ENCODE results near the gene ARHGAP26. TPM values are rescaled to one million over a fixed set of nuclear protein-coding genes. Genes with fewer than 3 reads are reported as not detected.

ARHGAP26 gene
- polyA plus RNA-seq, 1 donor (not counting 4 experiments of a cell fraction or from before 2014, with no cell fraction given): 3.9 TPM

GRCh38 chr5:143159031-143159430 is 388.9 kb downstream of the ARHGAP26 start:
- H3K27ac ChIP-seq (ENCODE audit: control insufficient read depth, insufficient read depth, low read length): no peak overlapping the region
- no peaks in the 10 kb centered on the region for H3K27me3 ChIP-seq (ENCODE audit: control insufficient read depth, extremely low read depth, insufficient read depth, low read length)
- TF ChIP-seq EZH2 (IDR thresholded peaks at IDR 0.05; ENCODE audit: low read length) (no peak), CTCF (optimal IDR thresholded peaks at IDR 0.05 in 1 of 3, IDR thresholded peaks at IDR 0.05 in 1 of 3, conservative IDR thresholded peaks at IDR 0.05 in 1 of 3; ENCODE audit: extremely low read depth in 1 of 3, insufficient read depth in 2 of 3, low read length in 3 of 3) (no peak)
- no peak overlapping the region for H3K9ac ChIP-seq (ENCODE audit: control insufficient read depth, extremely low read depth, insufficient read depth, low read length)
- no peak overlapping the region for H3K4me3 ChIP-seq (ENCODE audit: control insufficient read depth in 2 of 3, extremely low read depth in 1 of 3, insufficient read depth in 2 of 3, low read depth in 1 of 3, low read length in 3 of 3)
- no peaks in the 10 kb centered on the region for H3K9me1 ChIP-seq (ENCODE audit: control insufficient read depth, extremely low read depth, insufficient read depth, low read length)
- no peaks in the 10 kb centered on the region for H3K79me2 ChIP-seq (ENCODE audit: control insufficient read depth, insufficient read depth, low read length)
- H3K9me3 ChIP-seq (ENCODE audit: control insufficient read depth, low read depth, low read length): no peaks in the 10 kb centered on the region
- H2AFZ ChIP-seq (ENCODE audit: control insufficient read depth, low read length): no peak overlapping the region
- no peak overlapping the region for H3K4me2 ChIP-seq (ENCODE audit: control insufficient read depth, extremely low read depth, insufficient read depth, low read depth, low read length)
- no peak for FAIRE-seq
- no peaks in the 10 kb centered on the region for H3K36me3 ChIP-seq (ENCODE audit: control insufficient read depth in 2 of 2, extremely low read depth in 1 of 2, insufficient read depth in 2 of 2, low read length in 2 of 2)
- DNase-seq (ENCODE audit: low read depth, low spot score): no peak
- dilution Hi-C loops (cut with MboI; ENCODE audit: extremely low pct_ligation_motif_present, low sequenced_read_pairs): no loop called here
- H3K4me1 ChIP-seq (ENCODE audit: control insufficient read depth, extremely low read depth, insufficient read depth, low read length): peaks cover 12% of the 10 kb centered on the region
- H4K20me1 ChIP-seq (ENCODE audit: control insufficient read depth, extremely low read depth, insufficient read depth, low read length): no peaks in the 10 kb centered on the region

DNA sequence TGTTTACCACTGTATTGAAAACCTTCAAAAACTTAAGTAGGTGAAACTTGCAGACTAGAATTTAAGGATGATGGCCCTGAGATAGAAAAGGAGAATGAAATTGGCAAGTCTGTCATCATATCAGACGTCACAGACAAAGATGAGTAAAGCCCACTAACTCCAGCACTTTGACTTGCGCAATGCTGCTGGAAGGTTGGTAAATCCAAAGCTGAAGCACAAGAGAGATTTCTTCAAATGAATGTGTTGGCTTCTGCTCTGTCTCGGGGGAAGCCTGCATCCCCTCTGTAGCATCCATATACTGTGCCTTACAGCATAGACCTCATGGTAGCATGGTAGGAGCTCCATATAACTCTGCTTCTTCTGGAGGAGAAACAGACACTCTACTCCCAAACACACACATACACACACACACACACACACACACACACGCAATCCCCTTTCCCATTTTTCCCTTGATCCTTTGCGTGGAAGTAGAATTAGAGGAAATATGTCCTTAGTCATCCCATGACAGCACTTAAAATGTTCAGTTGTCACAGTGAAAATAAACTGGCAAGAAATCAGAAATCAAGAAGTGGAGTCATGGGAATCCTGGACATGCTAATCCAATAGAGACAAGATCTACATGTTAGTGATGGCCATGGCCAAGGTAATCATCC is 391.8 kb downstream of the ARHGAP26 start:
- Histone ChIP-seq H2AFZ (ENCODE audit: control insufficient read depth, low read length) (no peak overlapping the region), H3K79me2 (ENCODE audit: control insufficient read depth, insufficient read depth, low read length) (no peaks in the 10 kb centered on the region), H3K9me3 (ENCODE audit: control insufficient read depth, low read depth, low read length) (no peaks in the 10 kb centered on the region), H3K27ac (ENCODE audit: control insufficient read depth, insufficient read depth, low read length) (no peak overlapping the region), H3K4me1 (ENCODE audit: control insufficient read depth, extremely low read depth, insufficient read depth, low read length) (no peaks in the 10 kb centered on the region), H3K9ac (ENCODE audit: control insufficient read depth, extremely low read depth, insufficient read depth, low read length) (no peak overlapping the region), H3K4me2 (ENCODE audit: control insufficient read depth, extremely low read depth, insufficient read depth, low read depth, low read length) (no peak overlapping the region), H3K4me3 (ENCODE audit: control insufficient read depth in 2 of 3, extremely low read depth in 1 of 3, insufficient read depth in 2 of 3, low read depth in 1 of 3, low read length in 3 of 3) (no peak overlapping the region), H4K20me1 (ENCODE audit: control insufficient read depth, extremely low read depth, insufficient read depth, low read length) (no peaks in the 10 kb centered on the region), H3K27me3 (ENCODE audit: control insufficient read depth, extremely low read depth, insufficient read depth, low read length) (no peaks in the 10 kb centered on the region), H3K9me1 (ENCODE audit: control insufficient read depth, extremely low read depth, insufficient read depth, low read length) (no peaks in the 10 kb centered on the region), H3K36me3 (ENCODE audit: control insufficient read depth in 2 of 2, extremely low read depth in 1 of 2, insufficient read depth in 2 of 2, low read length in 2 of 2) (no peaks in the 10 kb centered on the region)
- no peak for FAIRE-seq
- no peak for DNase-seq (ENCODE audit: low read depth, low spot score)
- dilution Hi-C loops (cut with MboI; ENCODE audit: extremely low pct_ligation_motif_present, low sequenced_read_pairs): no loop called here
- TF ChIP-seq CTCF (optimal IDR thresholded peaks at IDR 0.05 in 1 of 3, IDR thresholded peaks at IDR 0.05 in 1 of 3, conservative IDR thresholded peaks at IDR 0.05 in 1 of 3; ENCODE audit: extremely low read depth in 1 of 3, insufficient read depth in 2 of 3, low read length in 3 of 3) (no peak), EZH2 (IDR thresholded peaks at IDR 0.05; ENCODE audit: low read length) (no peak)

Measured in keratinocyte (primary cell).